Spleen (tissue), 11 donors: ENCODE results near the gene CD8B. TPM values are rescaled to one million over a fixed set of nuclear protein-coding genes. Genes with fewer than 3 reads are reported as not detected.

Experiments
- DNase-seq: peaks from one replicate; pipeline ENCODE4 v3.0.0-alpha.2; 2020
- H3K27ac ChIP-seq, 8 donors: fragments of 200-600 bp; sonication (generic) in 7 of 8; 1 replicate in 4 of 8; 2 replicates in 4 of 8; pipeline versions ENCODE4 v1.5.0 to v1.8.0; 2016 to 2021; ENCODE audit warnings: inconsistent platforms in 4 of 8, mild to moderate bottlenecking in 4 of 8, moderate library complexity in 1 of 8
- H3K27me3 ChIP-seq, 7 donors: fragments of 200-600 bp; sonication (generic) in 6 of 7; replicated peaks in 1 of 7; 1 replicate in 4 of 7; 2 replicates in 3 of 7; pipeline versions ENCODE4 v1.5.0 to v1.8.0; 2016 to 2021; ENCODE audit warnings: inconsistent platforms in 3 of 7, mild to moderate bottlenecking in 1 of 7
- H3K36me3 ChIP-seq, 6 donors: fragments of 200-600 bp; sonication (generic) in 5 of 6; 1 replicate in 4 of 6; 2 replicates in 2 of 6; pipeline versions ENCODE4 v1.5.0 to v1.8.0; 2016 to 2021; ENCODE audit warnings: inconsistent platforms in 2 of 6
- H3K4me1 ChIP-seq, 6 donors: fragments of 200-600 bp; sonication (generic) in 5 of 6; 1 replicate in 3 of 6; 2 replicates in 3 of 6; pipeline versions ENCODE4 v1.5.0 to v1.8.0; 2016 to 2021; ENCODE audit warnings: inconsistent platforms in 3 of 6
- H3K4me3 ChIP-seq, 8 donors: fragments of 200-600 bp; sonication (generic) in 7 of 8; 1 replicate in 4 of 8; 2 replicates in 4 of 8; pipeline versions ENCODE4 v1.5.0 to v1.8.0; 2016 to 2021; ENCODE audit warnings: inconsistent platforms in 4 of 8, mild to moderate bottlenecking in 4 of 8, moderate library complexity in 2 of 8
- H3K9me3 ChIP-seq, 8 donors: fragments of 200-600 bp; sonication (generic) in 7 of 8; 1 replicate in 4 of 8; 2 replicates in 4 of 8; pipeline versions ENCODE4 v1.5.0 to v1.8.0; 2016 to 2021; ENCODE audit warnings: inconsistent platforms in 4 of 8
- POLR2A ChIP-seq, 3 donors: fragments of 450-650 bp; IDR thresholded peaks; one replicate each; pipeline ENCODE4 v1.5.1; 2017; ENCODE audit warnings: antibody characterized with exemption in 3 of 3, mild to moderate bottlenecking in 1 of 3
- POLR2AphosphoS5 ChIP-seq, 3 donors: sonication (generic); formaldehyde crosslinking; IDR thresholded peaks; one replicate each; pipeline ENCODE4 v1.5.1; 2017; ENCODE audit warnings: antibody characterized with exemption in 3 of 3
- WGBS, 5 donors: extraction: QIAGEN DNeasy Blood & Tissue Kit in 3 of 5; methylation state at CpG; one replicate each; pipeline versions ENCODE4 v1.1.5 to v1.1.7; 2013 to 2018; 5-methylcytosine and 5-hydroxymethylcytosine counted together
- intact Hi-C: fragments of 100-400 bp; cut with DNase I; formaldehyde crosslinking; loops from one replicate; pipeline ENCODE4 v1.15.0; 2023; ENCODE audit warnings: low total_unique reads
- polyA plus RNA-seq, 3 donors: library from polyadenylated mRNA; stranded (reverse); fragments of 200-250 nt; gene quantifications; one replicate each; pipeline ENCODE4 v1.2.1, GENCODE V29; 2013
- total RNA-seq, 7 donors: library from RNA; depleted of rRNA in 3 of 7; stranded (reverse); fragments of >200 nt in 3 of 7; fragmentation: NEBNext Ultra II Directional in 4 of 7; extraction: Animal tissue kit (Norgen Biotek cat#: 25700) in 4 of 7; gene quantifications; one replicate each; pipeline versions ENCODE4 v1.1.0 to v1.2.1, GENCODE V29; 2016 to 2021
- TF ChIP-seq, protein P1 (sequence below), 11 experiments: fragments of 200-600 bp in 7 of 11; fragments of 450-650 bp in 4 of 11; sonication (generic) in 4 of 11; IDR thresholded peaks in 8 of 11; conservative IDR thresholded peaks in 3 of 11; 1 replicate in 7 of 11; 2 replicates in 4 of 11; pipeline versions ENCODE4 v1.4.0 to v1.8.0; 2016 to 2021; ENCODE audit warnings: antibody characterized with exemption in 11 of 11, inconsistent platforms in 4 of 11, mild to moderate bottlenecking in 1 of 11
- donor health status: healthy with polysubstance abuse.
- donor health status: DM: no; HTN: no; CAD: no; lungs with moderate emphysema.
- donor health status: DM: no; HTN: no; CAD: no.
- donor health status: Bipolar disorder and iron deficiency.
- donor health status: healthy.
- donor health status: DM: no; HTN: no; CAD: no.
- donor health status: DM: yes; HTN: yes; CAD: no.

CD8B gene
- total and polyA plus RNA-seq, 10 donors, result 5.0 to 24.3 (median 17.0) TPM

DNA sequence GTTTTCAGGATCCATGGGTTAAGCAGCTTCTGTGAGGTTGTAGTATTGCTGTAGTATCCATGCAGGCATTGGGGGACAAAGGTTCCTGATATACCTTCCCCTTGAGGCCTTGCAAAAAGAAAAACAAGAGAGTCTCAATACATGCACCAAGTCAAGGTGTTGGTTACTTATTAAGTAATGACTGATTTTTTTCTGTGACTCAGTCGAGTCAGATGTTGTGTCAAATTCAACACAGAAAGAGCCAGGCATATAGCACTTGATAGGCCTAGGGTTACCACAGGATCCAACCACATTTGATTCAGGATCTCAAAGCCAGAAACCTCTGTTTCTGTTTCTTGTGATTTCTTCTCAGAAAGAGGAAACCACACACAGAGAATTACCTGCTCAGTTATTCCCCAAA, 46.1 kb downstream of the CD8B start:
- intact Hi-C loops, result no loop called here
- Histone ChIP-seq H3K9me3 (no peaks in the 10 kb centered on the region), H3K27ac (no peak overlapping the region), H3K36me3 (no peaks in the 10 kb centered on the region), H3K4me3 (no peak overlapping the region), H3K4me1 (no peaks in the 10 kb centered on the region), H3K27me3 (peaks cover 0 to 8% (median 0%) of the 10 kb centered on the region in 7 donors)
- 35 to 67% (median 48%) methylated on average over 1 of the region's 1 CpG for WGBS, 5 donors
- no peak for DNase-seq
- TF ChIP-seq, protein P1, sequence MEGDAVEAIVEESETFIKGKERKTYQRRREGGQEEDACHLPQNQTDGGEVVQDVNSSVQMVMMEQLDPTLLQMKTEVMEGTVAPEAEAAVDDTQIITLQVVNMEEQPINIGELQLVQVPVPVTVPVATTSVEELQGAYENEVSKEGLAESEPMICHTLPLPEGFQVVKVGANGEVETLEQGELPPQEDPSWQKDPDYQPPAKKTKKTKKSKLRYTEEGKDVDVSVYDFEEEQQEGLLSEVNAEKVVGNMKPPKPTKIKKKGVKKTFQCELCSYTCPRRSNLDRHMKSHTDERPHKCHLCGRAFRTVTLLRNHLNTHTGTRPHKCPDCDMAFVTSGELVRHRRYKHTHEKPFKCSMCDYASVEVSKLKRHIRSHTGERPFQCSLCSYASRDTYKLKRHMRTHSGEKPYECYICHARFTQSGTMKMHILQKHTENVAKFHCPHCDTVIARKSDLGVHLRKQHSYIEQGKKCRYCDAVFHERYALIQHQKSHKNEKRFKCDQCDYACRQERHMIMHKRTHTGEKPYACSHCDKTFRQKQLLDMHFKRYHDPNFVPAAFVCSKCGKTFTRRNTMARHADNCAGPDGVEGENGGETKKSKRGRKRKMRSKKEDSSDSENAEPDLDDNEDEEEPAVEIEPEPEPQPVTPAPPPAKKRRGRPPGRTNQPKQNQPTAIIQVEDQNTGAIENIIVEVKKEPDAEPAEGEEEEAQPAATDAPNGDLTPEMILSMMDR (IDR thresholded peaks at IDR 0.05 in 8 of 11, conservative IDR thresholded peaks at IDR 0.05 in 3 of 11), result no peak
- TF ChIP-seq POLR2AphosphoS5 (IDR thresholded peaks at IDR 0.05) (no peak), POLR2A (IDR thresholded peaks at IDR 0.05) (no peak)

DNA sequence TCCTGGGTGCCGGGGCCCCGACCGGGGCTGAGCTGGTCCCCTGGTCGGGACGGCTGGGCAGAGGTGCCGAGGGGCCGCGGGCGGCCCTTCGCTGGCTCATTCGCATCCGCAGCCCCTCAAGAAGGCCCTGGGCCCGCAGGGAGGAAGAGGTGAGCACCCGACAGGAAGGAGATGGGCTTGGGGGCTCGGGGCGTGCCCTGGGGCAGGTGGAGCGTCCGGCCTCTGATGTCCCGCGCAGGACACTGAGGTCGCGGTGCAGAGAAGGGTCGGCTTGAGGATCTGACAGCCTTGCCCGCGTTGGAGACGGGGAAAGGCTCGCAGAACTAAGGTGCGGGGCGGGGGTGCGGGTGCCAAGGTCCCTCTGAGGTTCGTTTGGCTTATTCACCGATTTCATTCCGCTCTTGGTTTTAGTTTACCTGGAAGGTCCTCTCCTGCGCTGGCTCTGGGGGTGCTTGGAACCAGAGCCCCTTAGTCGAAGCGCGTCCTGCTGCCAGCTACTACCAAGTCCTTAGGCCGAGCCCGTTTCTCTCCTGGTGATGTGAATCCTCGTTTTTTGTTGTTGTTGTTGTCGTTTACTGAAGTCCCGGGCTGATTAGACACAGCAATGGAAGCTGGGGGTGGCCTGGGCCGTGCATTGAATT, 52.1 kb downstream of the CD8B start:
- H3K27ac ChIP-seq, result peak overlapping the region in 7 of 8 donors; percentile 3 to 83 (median 76)
- H3K9me3 ChIP-seq, result no peaks in the 10 kb centered on the region
- intact Hi-C loops, result no loop called here
- WGBS, 5 donors, result 13 to 27% (median 18%) methylated on average over 39 to 43 of the region's 43 CpGs
- H3K4me3 ChIP-seq, result peak overlapping the region; percentile 7 to 71 (median 42)
- H3K4me1 ChIP-seq, result peaks cover 4 to 42% (median 34%) of the 10 kb centered on the region in 6 donors
- no peak for DNase-seq
- TF ChIP-seq, protein P1 (IDR thresholded peaks at IDR 0.05 in 8 of 11, conservative IDR thresholded peaks at IDR 0.05 in 3 of 11), result no peak
- peak; percentile 43 to 69 (median 60) for TF ChIP-seq POLR2AphosphoS5 (IDR thresholded peaks at IDR 0.05)
- H3K27me3 ChIP-seq, result peaks cover 0 to 43% (median 26%) of the 10 kb centered on the region in 7 donors
- no peaks in the 10 kb centered on the region for H3K36me3 ChIP-seq

DNA sequence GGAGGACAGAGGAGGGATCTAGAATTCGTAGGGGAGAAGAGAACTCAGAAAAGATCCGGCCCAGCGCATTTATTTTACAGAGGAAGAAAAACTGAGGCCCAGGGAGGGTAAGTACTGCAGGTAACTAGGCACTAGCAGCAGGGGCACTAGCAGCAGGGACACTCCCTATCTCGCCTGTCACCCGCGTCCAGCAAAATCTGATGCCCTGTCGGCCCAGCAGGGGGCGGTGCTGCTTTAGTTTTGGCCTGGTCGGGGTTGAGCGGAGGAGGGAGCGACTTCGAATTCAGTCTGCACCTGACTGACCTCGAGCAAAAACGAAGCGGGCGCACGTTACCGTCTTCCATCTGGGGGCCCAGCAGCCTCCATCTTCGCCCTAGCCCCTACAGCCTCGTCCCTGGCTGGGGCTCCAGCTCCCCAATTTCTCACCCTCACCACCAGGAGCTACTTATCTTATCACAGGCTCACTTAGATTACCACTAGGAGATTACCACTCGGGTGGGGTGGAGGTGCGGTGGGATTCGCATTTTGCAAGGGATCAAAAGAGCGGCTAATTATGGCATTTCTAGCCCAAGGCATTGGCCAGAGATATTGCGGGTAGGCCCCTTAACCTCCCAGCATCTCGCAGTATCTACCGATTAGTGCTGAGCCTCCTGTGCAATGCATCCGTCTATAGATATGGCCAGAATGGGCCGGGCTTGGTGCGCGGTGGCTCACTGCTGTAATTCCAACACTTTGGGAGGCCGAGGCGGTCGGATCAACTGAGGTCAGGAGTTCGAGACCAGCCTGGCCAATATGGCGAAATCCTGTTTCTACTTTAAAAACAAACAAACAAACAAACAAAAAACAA, 53.1 kb downstream of the CD8B start:
- Histone ChIP-seq H3K27ac (peak overlapping the region; percentile 2 to 83 (median 70)), H3K4me3 (peak overlapping the region; percentile 24 to 71 (median 42)), H3K4me1 (peaks cover 4 to 42% (median 34%) of the 10 kb centered on the region in 6 donors), H3K36me3 (no peaks in the 10 kb centered on the region), H3K9me3 (no peaks in the 10 kb centered on the region), H3K27me3 (peaks cover 0 to 43% (median 26%) of the 10 kb centered on the region in 7 donors)
- peak; percentile 97 for DNase-seq
- intact Hi-C loops, result no loop called here
- 12 to 28% (median 17%) methylated on average over 25 to 36 of the region's 36 CpGs for WGBS, 5 donors
- TF ChIP-seq POLR2AphosphoS5 (IDR thresholded peaks at IDR 0.05) (peak in 2 of 3 donors; percentile 62 to 64), POLR2A (IDR thresholded peaks at IDR 0.05) (no peak)
- TF ChIP-seq, protein P1 (IDR thresholded peaks at IDR 0.05 in 8 of 11, conservative IDR thresholded peaks at IDR 0.05 in 3 of 11), result peak; percentile 85 to 94 (median 92)
